Stimulated activated naive CD4-positive, alpha-beta T cell (primary cell): Measurements from ENCODE around the gene C1QL2.

Experiments used
- DNase-seq, 6 experiments: peaks; one replicate each; lab custom pipeline; 2025; lab: John Stamatoyannopoulos, UW

C1QL2 gene

DNA sequence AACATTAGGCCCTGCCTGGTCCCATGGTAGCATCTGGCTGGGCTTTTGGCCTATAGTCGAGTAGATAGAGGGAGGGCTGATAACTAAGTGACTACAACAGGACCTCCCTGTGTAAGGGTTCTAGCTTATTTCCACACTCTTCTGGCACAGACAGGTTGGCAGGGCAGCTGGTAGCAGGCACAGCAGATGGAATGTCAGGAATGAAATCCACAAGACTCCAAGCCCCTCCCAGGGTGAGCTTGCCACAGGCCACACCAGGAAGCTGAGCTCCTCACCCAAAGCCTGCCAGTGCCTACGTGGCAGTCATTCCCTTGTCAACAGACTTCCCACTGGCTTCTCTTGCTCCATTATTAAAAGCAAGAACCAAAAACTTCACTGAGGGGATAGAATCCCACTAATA is 20.7 kb upstream of the C1QL2 start:
- no peak for DNase-seq

DNA sequence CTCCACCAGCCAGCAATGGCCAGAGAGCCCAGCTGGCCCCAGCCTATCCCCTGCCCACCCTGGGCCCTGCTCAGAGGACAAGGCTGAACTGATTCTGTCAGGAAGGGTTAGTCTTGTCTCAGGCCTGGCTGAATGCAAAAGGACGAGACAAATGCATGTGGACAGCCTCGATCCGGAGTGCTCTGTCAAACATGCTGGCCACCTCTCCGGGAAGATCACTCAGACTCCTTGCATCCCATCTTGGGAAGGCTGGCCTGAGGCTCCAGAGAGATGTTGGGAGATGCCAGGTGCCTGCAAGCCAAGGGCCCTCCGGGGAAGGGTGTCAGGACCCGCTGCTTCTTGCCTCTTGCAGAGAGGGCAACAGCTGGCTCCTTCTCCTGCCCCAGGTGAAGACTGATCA is 20.2 kb upstream of the C1QL2 start:
- DNase-seq = no peak

GRCh38 chr2:119177838-119178190 is 19.3 kb upstream of the C1QL2 start:
- no peak for DNase-seq

DNA sequence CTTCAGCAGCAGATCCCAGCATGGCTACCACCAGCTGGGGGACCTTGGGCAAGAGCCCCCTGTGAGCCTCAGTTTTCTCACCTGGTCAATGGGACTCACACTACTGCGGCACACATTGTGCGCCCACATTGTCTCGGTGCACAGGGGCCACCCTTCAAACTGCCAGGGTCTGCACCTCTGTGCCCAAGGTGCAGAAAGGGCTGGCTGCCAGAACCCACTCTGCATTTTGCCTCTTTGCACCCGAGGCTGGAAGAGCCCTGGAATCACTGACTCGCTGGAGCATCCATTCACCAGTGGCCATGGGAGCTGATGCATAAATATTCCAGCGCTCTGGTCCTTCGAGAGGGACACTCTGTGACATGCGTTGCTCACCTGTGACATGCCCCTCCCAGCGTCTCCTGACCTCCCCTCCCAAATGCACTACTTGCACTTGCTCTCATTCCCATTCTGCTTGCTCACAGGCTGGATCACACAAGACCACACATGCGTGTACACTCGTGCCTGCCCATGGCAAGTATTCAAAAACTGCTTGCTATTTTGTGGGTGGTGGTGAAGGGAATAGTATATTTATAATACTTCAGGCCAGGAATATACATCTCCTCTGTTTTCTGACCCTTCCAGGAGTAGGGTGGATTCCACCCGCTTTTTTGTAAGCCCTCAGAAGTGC is 18.8 kb upstream of the C1QL2 start:
- DNase-seq = no peak

DNA sequence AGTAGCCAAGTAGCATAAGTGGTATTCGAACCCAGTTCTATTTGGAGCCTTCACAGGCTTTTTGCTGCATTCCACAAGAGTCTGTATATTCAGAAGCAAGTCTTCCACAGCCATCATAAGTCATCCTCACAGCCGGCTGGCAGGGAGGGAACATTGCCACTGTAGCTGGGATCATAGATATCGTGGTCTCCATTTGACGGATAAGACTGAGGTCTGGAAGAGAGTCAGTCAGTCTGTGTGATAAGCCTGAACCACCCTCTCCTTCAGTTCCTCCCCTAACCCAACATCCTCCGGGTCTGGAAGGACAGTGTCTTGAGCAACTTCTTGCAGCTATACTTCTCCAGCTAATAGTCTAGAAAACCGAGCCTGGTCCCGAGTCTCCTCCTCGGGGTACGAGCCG is 17.0 kb upstream of the C1QL2 start:
- DNase-seq = no peak

GRCh38 chr2:119174993-119175347 is 16.4 kb upstream of the C1QL2 start:
- DNase-seq = no peak

DNA sequence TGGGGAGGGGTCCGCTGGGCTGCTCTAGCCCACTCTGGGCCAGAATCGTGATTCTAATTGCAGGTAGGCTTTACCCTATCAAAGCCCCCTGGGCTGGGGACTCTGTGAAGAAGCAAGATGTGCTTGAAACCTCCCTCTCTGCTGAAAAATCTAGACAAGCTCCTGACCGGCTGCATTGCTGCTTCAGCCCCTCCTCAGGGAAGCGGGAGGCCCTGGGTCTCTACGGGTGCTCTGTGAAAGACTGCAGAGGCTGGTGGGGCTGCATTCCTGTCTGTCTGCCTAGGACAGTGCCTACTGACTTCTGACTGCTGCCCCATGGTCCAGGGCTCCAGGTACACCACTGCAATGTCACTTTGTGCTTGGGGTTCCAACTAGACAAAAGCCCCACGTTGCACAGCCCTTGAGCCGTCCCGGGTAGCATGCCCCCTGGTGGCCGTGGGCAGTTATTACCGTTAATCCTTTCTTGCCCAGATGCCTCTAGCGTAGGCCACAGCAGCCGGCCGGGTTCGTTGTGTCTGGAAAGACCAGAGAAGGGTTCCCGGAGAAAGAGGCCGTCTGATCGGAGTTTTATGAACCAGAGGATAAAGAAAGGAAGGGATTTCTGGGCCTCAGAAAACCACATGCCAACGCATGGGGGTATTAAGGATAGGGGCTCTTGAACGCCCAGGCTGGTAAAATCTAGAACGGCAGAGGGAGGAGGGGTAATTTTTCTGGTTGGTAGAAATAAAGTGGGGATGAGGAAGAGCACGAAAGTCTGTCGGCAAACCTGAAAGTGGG is 15.9 kb upstream of the C1QL2 start:
- DNase-seq = peak; percentile 12 to 59 (median 30)

GRCh38 chr2:119173556-119174060 is 15.1 kb upstream of the C1QL2 start:
- no peak for DNase-seq

- no peak for DNase-seq
Observed at GRCh38 chr2:119170504-119170903, 12.0 kb upstream of the C1QL2 start.

DNA sequence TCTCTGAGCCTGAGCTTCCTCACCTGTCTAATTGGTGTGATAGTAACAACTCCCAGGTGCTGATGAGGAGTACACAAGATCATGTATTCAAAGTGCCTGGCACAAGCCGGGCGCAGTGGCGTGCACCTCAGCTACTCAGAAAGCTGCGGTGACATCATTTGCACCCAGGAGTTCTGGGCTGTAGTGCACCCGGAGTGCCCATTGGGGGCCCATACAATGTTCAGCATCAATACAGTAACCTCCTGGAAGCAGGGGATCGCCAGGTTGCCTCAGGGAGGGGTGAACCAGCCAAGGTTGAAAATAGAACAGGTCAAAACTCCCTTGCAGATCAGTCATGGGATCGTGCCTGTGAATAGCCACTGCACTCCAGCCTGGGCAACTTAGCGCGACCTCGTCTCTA is 11.2 kb upstream of the C1QL2 start:
- no peak for DNase-seq

- no peak for DNase-seq
Observed at GRCh38 chr2:119160361-119160990, 1.9 kb upstream of the C1QL2 start.

DNA sequence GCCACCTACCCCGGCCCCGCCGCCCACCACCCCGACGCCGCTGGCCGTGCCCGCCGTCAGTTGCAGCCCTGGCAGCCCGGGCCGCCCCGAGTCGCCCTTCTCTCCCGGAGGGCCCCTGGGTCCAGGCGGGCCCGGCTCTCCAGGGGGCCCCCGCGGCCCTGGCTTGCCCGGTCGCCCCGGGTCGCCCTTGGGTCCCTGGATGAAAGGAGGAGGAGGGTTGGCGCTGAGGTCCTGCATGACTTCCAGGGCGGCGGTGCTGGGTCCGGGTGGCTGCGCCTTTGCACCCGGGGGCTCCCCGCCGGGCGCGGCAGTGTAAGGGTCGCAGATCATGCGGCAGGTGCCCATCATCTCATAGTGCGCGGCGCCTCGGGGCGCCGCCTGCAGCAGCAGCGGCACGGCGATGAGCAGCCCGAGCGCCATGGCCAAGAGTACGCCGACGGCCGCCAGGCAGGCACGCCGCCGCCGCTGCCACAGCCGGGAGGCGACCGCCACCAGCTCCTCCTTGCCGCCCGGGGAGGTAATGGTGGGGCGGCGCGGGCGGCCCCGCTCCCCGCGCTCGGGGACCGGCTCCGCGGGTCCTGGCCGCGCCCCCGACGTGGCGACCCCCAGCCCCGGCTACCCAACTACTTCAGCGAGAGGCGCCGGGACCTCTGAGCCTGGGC is 570 bp downstream of the C1QL2 start:
- DNase-seq = no peak

GRCh38 chr2:119156891-119157773 is 1.4 kb downstream of the C1QL2 start:
- no peak for DNase-seq

GRCh38 chr2:119156105-119156890 is 2.3 kb downstream of the C1QL2 start:
- DNase-seq = no peak

GRCh38 chr2:119155633-119156032 is 2.9 kb downstream of the C1QL2 start:
- no peak for DNase-seq

- no peak for DNase-seq
Observed at GRCh38 chr2:119154076-119154475, 4.5 kb downstream of the C1QL2 start.

DNA sequence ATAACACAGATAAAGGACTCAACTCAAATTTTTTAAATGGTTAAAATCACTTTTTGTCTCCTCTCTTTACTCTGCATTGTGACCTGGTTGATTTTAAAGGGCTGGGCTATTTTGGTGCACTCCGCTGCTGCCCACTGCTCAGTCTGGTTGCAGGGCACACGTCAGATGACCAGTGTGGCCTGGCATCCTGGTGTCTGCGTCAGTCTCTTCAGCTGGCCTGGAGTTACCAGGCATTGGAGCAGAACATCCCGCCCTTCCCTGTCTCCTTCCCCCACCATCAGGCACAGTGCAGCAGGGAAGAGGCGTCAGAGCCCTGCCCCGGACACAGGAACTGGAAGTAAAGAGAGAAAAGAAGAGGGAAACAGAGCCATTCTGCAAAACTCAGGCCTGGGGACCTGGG is 8.9 kb downstream of the C1QL2 start:
- no peak for DNase-seq

DNA sequence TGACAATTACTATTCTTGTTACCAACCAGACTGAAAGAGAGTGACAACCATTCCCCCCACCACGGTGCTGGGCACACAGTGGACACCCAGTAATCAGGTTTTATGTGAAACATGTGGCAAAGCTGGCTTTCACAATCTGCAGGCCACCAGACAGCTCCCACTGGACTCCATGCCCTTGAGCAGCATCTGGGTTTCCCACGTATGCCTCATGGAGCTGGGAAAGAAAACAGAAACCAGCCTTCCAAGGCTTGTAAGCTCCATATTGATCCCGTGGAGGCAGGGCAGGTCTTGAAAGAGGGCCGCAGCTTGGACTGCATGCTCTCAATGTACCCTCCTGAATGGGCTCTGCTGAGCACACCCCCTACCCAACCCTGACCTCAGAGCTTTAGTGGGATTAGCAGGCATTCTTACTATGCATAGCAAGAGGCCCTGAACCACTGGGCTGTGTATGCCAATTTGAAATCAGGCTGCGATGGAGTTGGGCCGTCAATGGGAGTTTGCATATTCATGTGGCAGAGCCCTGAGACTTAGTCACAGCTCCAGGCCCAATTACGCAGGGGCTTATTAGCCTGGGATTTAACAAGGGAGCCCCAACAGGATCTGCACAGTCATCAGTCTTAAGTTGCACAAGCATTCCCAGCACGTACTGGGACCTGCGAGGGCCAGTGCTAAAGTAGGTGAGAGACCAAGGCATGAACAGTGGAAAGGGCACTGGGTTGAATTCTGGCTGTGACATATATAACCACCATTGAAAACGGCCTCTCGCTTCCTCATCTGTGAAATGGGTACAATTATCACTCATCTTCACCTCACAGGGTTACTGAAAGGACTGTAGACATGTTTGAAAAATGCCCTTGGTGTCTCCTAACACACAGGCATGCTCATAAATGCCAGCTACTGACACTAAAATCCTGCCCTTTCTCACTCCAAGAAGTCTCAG is 10.5 kb downstream of the C1QL2 start:
- DNase-seq = no peak

GRCh38 chr2:119144806-119145205 is 13.7 kb downstream of the C1QL2 start:
- DNase-seq = no peak

DNA sequence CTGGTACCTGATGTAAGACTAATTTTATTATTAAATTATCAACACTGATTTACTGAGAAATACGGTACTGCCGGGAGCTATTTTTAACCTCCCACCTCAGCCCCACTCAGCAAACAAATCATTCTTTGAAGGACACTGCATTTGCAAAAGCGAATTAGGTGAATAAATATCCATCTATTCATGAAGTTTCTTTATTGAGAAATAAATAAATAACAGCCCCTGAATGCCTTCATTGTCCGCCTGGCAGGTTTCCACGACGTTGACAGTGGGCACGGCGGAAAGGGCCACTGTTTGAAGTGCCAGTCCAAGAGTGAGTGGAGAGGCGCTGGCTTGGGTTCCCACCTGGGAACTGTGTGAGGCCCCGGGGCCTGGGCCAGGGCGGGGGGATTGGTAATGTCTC is 15.7 kb downstream of the C1QL2 start:
- no peak for DNase-seq
